GM08714 (cell line): Measurements from ENCODE around the gene BPGM.
"Not testable (repeated sequence)": the region's sequence is repeated elsewhere in the genome, so short reads cannot be mapped to it uniquely, and the experiment has no call there.

Source experiments
- H3K4me3 ChIP-seq: fragments of 200-500 bp; sonication (Bioruptor generic); 2 replicates; pipeline ENCODE4 v1.5.1; 2014; ENCODE audit warnings: mild to moderate bottlenecking, low read length, inconsistent platforms
- ZNF274 ChIP-seq: IDR thresholded peaks from 2 replicates; pipeline ENCODE4 v1.6.1; 2012; ENCODE audit warnings: mild to moderate bottlenecking, low read depth, low read length

Gene BPGM

GRCh38 chr7:134667899-134668298 is 21.2 kb downstream of the BPGM start:
- H3K4me3 ChIP-seq: no peak overlapping the region
- no peak for TF ChIP-seq ZNF274

GRCh38 chr7:134669388-134669787 is 22.7 kb downstream of the BPGM start:
- peak overlapping the region; percentile 45; the same call in 1 of the 2 replicates for H3K4me3 ChIP-seq
- TF ChIP-seq ZNF274: no peak

GRCh38 chr7:134669845-134670373 is 23.3 kb downstream of the BPGM start:
- peak overlapping the region; percentile 45; the same call in 1 of the 2 replicates for H3K4me3 ChIP-seq
- no peak for TF ChIP-seq ZNF274

- TF ChIP-seq ZNF274: no peak
- H3K4me3 ChIP-seq: no peak overlapping the region
Observed at GRCh38 chr7:134671609-134672008, 25.0 kb downstream of the BPGM start.

- no peak for TF ChIP-seq ZNF274
- H3K4me3 ChIP-seq: no peak overlapping the region
Observed at GRCh38 chr7:134674424-134674823, 27.8 kb downstream of the BPGM start.

- no peak overlapping the region for H3K4me3 ChIP-seq
- no peak for TF ChIP-seq ZNF274
Observed at GRCh38 chr7:134676743-134677142, 30.1 kb downstream of the BPGM start.

GRCh38 chr7:134678115-134678514 is 31.5 kb downstream of the BPGM start:
- no peak overlapping the region for H3K4me3 ChIP-seq
- TF ChIP-seq ZNF274: no peak

GRCh38 chr7:134679006-134679405 is 32.4 kb downstream of the BPGM start:
- no peak for TF ChIP-seq ZNF274
- no peak overlapping the region for H3K4me3 ChIP-seq

GRCh38 chr7:134684165-134684564 is 37.5 kb downstream of the BPGM start:
- no peak for TF ChIP-seq ZNF274
- no peak overlapping the region for H3K4me3 ChIP-seq

- H3K4me3 ChIP-seq: no peak overlapping the region
- TF ChIP-seq ZNF274: no peak
Observed at GRCh38 chr7:134685250-134685649, 38.6 kb downstream of the BPGM start.

- TF ChIP-seq ZNF274: no peak
- no peak overlapping the region for H3K4me3 ChIP-seq
Observed at GRCh38 chr7:134686786-134687185, 40.1 kb downstream of the BPGM start.

- H3K4me3 ChIP-seq: not testable (repeated sequence)
Observed at GRCh38 chr7:134689550-134689949, 42.9 kb downstream of the BPGM start.

GRCh38 chr7:134690016-134690415 is 43.4 kb downstream of the BPGM start:
- no peak for TF ChIP-seq ZNF274
- H3K4me3 ChIP-seq: no peak overlapping the region

GRCh38 chr7:134690614-134691504 is 44.2 kb downstream of the BPGM start:
- TF ChIP-seq ZNF274: no peak

GRCh38 chr7:134691546-134692343 is 45.1 kb downstream of the BPGM start:
- TF ChIP-seq ZNF274: no peak
- H3K4me3 ChIP-seq: no peak overlapping the region

More at GRCh38 chr7:134690614-134691504, 44.2 kb downstream of the BPGM start:
- no peak overlapping the region for H3K4me3 ChIP-seq

GRCh38 chr7:134692344-134692705 is 45.7 kb downstream of the BPGM start:
- no peak for TF ChIP-seq ZNF274
- H3K4me3 ChIP-seq: no peak overlapping the region
